GM21447 (cell line): ENCODE results near the gene MOSPD3.

Experiments
- ATAC-seq: cut with Tn5 transposase; IDR thresholded peaks from one replicate; pipeline ENCODE4 v1.9.1; 2021; ENCODE audit not compliant: unreplicated experiment

Gene MOSPD3

GRCh38 chr7:100575206-100575631 lies 37.1 kb upstream of the MOSPD3 start:
- no peak for ATAC-seq

DNA sequence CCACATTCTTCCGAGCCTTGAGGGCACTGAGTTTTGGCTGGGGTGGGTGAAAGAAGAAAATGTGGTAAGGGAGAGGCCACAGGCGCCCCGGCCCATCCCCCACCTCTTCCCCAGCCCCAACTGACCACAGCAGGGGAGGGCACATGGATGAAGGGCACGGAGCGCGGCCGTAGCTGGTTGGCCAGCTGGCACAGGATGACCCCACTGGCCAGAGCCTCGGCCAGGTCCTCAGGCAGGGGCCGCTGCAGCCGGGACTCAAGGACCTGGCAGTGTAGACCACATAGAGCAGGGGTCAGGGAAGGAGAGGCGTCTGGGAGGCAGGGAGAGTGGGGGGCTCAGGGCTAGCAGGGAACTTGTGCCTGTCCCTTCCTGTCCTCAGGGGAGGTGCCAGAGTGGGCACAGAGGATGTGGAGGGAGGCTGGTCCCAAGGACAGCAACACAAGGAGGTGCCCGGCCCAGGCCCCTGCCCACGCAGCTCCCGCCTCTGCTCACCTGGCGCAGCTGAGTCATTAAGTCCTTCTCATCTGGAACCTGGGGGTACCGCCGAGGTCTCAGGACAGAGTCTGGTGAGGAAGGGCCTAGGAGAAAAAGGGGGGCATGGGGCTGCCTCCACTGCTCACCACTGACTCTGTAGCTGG lies 36.5 kb upstream of the MOSPD3 start:
- ATAC-seq = no peak

GRCh38 chr7:100576384-100576993 lies 35.9 kb upstream of the MOSPD3 start:
- ATAC-seq = no peak

DNA sequence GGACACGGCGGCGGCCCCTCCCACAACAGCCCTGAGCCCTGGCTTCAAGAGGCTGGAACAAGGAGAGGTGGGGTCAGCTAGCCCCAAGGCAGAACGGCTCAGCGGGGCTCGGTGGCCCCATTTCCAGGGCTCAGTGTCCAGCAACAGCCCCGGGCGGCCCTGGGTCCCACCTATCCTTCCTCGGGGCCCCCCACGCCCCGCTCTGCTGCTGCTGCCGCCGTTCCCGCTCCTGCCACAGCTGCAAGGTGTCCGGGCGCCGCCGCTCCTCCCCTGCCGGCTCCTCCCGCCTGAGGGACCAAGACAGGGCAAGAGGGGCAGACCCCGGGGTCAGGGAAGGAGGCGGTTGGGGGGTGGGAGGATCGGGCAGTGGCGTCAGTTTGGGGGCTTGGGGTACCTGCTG lies 35.2 kb upstream of the MOSPD3 start:
- no peak for ATAC-seq

GRCh38 chr7:100577507-100577906 lies 34.8 kb upstream of the MOSPD3 start:
- ATAC-seq = no peak

GRCh38 chr7:100578246-100579183 lies 33.8 kb upstream of the MOSPD3 start:
- no peak for ATAC-seq

- no peak for ATAC-seq
These were observed 31.7 kb upstream of the MOSPD3 start for GRCh38 chr7:100580466-100581283.

GRCh38 chr7:100582041-100582579 lies 30.2 kb upstream of the MOSPD3 start:
- ATAC-seq = no peak

DNA sequence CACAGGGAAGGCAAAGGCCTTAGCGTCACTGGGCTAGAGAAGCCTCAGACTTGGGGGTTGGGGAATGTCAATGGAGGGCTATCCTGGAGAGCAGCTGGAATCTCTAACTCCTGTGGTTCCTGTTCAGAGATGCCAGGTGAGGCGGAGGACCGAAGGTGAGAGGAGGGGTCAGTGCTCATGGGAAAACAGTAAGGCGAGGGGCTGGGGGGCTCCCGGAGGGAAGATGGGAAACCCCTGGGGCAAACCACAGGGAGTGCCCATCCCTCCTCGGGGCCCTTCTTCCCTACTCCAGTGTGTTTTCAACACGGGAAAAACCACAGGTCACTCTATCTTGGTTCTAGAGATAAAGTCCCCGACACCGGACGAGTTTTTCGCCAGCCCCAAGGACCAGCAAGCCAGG lies 29.7 kb upstream of the MOSPD3 start:
- no peak for ATAC-seq

GRCh38 chr7:100583132-100584053 lies 28.9 kb upstream of the MOSPD3 start:
- ATAC-seq = no peak

- no peak for ATAC-seq
These were observed 28.2 kb upstream of the MOSPD3 start for GRCh38 chr7:100584054-100584682.

DNA sequence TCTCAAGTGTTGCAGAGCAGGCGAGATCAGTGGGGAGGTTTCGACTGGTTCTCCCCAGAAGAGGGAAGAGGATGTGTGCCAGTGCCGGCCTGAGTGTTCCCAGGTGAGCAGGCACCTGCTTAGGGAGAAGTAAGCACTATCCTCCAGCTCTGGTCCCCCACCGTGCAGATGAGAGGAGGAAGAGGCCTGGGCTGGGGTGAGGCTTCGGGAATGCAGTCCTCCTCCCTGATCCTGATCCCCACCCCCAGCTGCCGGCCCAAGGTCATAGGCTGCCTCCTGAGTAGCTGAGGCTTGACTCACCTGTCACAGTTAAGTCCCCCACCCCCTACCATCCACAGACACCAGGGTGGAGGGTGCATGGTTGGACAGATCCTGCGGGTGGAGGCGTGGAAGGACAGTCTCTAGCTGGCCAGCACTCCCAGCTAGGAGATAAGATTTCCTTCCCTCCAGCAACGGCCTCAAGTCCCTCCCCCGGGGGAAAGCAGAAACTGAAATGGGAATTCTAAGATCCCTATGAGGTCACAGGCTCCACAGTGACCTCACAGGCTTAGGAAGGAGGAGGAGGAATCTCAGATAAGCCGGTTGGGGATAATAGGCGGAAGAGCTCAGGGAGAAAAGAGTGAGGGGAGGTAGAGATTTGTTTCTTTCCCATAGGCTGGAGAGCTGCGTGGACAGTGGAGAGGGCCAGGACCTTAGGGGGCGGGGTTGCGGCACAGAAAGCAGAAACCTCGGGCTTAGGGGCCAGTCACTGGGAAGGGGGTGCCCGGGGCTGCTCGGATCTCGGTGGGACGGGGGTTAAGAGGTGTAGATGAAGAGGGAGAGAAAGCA lies 27.4 kb upstream of the MOSPD3 start:
- ATAC-seq = no peak

DNA sequence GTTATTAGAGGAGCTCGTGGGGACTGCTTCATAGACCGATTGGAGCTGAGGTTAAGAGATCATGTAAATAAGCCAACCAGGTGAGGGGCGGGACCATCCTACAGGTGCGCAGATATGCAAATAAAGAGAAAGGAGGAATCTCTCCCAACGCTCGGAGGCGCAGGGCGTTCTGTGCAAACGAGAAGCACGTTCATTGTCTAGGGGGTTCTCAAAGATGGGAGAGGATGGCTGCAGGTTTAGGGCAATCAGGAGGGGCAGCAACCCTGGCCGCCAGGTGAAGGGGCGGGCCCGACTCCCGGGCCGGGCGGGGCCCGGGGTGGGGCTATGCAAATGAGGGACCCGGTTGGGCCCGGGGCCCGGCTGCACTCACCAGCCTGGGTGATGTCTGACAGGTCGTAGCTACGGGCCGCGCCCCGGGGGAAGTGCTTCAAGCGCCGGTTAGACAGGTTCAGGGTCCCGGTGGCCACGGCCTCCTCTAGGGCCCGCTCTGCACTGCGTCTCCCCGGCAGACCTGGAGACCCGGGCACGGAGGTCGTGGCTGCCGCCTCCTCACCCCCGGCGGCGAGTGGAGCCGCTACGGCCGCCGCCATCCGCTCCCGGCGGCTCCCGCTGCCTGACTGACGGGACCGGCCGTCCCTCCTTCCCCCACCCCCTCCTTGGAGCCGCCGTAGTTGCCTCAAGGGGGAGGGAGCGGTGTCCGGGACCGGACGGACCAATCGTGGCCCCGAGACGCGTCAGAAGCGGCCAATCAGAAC lies 26.7 kb upstream of the MOSPD3 start, which contains the start of gene LRCH4:
Gene LRCH4 (minus strand): TSS at position 619 of the 755 bp plus-strand sequence. CDS start 29 bp downstream, at position 590.
- ATAC-seq = peak; percentile 19

GRCh38 chr7:100586266-100587025 lies 25.9 kb upstream of the MOSPD3 start, which contains the start of gene FBXO24:
Gene FBXO24 (plus strand): TSS chr7:100586328. CDS start chr7:100586626, 298 bp downstream.
- ATAC-seq = peak; percentile 79

DNA sequence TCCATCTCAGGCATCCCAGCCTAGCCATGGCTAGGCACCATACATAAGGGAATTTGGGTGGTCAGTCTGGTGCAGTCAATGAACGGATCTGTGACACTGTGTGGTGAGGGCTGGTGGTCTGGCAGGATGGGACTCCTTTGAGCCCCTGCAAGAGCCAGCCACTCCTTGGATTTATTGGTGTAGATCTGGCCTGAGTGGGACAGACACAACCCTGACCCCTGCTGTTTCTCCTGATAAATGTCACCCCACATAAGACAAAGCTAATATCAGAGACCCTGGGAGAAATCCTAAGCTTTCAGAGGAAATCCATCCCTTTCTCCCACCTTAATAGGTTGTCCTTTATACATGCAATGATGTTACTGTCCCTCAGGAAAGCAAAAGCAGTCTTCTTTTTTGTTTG lies 23.9 kb upstream of the MOSPD3 start:
- no peak for ATAC-seq

- ATAC-seq = no peak
These were observed 22.9 kb upstream of the MOSPD3 start for GRCh38 chr7:100589341-100589947.
